ENCODE data around the gene PODXL2. TPM values are rescaled to one million over a fixed set of nuclear protein-coding genes. Genes with fewer than 3 reads are reported as not detected.

Gene PODXL2
- total RNA-seq, 1 experiment from 2014 or later: 26.6 TPM

DNA sequence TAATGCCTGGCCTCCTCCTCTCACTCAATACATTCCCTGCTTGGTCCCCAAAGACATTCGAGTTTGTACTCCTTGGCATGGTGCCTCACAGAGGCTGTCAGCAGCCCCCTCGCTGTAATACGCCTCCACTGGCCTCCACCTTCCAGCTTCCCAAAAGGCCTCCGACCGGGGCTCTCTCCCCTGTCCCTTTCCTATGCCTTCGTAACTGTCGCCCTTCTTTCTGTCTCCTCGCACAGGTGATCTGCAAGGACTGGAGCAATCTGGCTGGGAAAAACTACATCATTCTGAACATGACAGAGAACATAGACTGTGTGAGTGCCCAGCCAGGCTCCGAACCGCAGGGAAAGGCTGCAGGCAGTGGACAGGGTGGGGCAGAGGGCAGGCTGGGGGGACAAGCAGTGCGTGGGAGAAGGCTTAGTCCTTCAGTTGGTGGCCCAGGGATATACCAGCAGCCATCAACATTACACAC, 33.0 kb downstream of the PODXL2 start:
- Histone ChIP-seq H3K27me3 (replicated peaks; ENCODE audit: insufficient read depth, low read depth, low read length, poor library complexity) (no peaks in the 10 kb centered on the region), H3K4me3 (ENCODE audit: low read depth, low read length, poor library complexity, severe bottlenecking) (no peak overlapping the region), H3K9me3 (ENCODE audit: low read depth, low read length, poor library complexity, severe bottlenecking) (no peaks in the 10 kb centered on the region), H3K4me1 (ENCODE audit: insufficient read depth, low read length, poor library complexity, severe bottlenecking) (no peaks in the 10 kb centered on the region), H3K36me3 (ENCODE audit: insufficient read depth, low read length, poor library complexity, severe bottlenecking) (no peaks in the 10 kb centered on the region), H3K27ac (ENCODE audit: low read depth, low read length, poor library complexity, severe bottlenecking) (no peak overlapping the region)
- TF ChIP-seq EZH2 (IDR thresholded peaks at IDR 0.05; ENCODE audit: borderline replicate concordance, low read depth, low read length, poor library complexity, severe bottlenecking): no peak
- TF ChIP-seq, protein P1, sequence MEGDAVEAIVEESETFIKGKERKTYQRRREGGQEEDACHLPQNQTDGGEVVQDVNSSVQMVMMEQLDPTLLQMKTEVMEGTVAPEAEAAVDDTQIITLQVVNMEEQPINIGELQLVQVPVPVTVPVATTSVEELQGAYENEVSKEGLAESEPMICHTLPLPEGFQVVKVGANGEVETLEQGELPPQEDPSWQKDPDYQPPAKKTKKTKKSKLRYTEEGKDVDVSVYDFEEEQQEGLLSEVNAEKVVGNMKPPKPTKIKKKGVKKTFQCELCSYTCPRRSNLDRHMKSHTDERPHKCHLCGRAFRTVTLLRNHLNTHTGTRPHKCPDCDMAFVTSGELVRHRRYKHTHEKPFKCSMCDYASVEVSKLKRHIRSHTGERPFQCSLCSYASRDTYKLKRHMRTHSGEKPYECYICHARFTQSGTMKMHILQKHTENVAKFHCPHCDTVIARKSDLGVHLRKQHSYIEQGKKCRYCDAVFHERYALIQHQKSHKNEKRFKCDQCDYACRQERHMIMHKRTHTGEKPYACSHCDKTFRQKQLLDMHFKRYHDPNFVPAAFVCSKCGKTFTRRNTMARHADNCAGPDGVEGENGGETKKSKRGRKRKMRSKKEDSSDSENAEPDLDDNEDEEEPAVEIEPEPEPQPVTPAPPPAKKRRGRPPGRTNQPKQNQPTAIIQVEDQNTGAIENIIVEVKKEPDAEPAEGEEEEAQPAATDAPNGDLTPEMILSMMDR (conservative IDR thresholded peaks at IDR 0.05; ENCODE audit: low read depth, low read length): no peak
- no peak for DNase-seq (ENCODE audit: low spot score)
- intact Hi-C loops (cut with micrococcal nuclease; ENCODE audit: unreplicated experiment): no loop called here
- POLR2A ChIA-PET (ENCODE audit: low non-redundant PET): no interaction called here
- CTCF ChIA-PET: no interaction called here
- BruUV-seq (replicated peaks): no TSS peak

DNA sequence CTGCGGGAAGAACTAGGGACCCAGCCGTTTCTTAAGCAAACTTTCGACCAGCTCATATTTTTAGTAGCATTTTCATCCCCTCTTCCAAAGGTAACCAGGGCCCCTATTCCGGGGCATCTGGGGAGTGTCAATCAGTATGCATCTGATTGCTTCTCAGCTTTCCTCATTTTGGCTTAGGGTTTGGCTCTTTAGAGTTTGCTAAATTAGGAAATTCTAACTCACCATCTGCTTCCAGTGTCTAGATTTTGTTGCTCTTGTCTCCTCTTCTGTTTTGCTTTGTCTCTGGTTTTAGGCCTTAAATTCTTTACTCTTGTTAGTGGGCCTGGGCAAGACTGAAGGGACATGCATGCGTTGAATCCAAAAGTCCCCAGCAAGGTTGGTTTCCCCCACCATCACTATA, 34.2 kb downstream of the PODXL2 start:
- no peak overlapping the region for H3K4me3 ChIP-seq (ENCODE audit: low read depth, low read length, poor library complexity, severe bottlenecking)
- no TSS peak for BruUV-seq (replicated peaks)
- no peaks in the 10 kb centered on the region for H3K27me3 ChIP-seq (replicated peaks; ENCODE audit: insufficient read depth, low read depth, low read length, poor library complexity)
- TF ChIP-seq EZH2 (IDR thresholded peaks at IDR 0.05; ENCODE audit: borderline replicate concordance, low read depth, low read length, poor library complexity, severe bottlenecking): no peak
- TF ChIP-seq, protein P1 (conservative IDR thresholded peaks at IDR 0.05; ENCODE audit: low read depth, low read length): no peak
- CTCF ChIA-PET: no interaction called here
- intact Hi-C loops (cut with micrococcal nuclease; ENCODE audit: unreplicated experiment): no loop called here
- POLR2A ChIA-PET (ENCODE audit: low non-redundant PET): no interaction called here
- no peaks in the 10 kb centered on the region for H3K9me3 ChIP-seq (ENCODE audit: low read depth, low read length, poor library complexity, severe bottlenecking)
- DNase-seq (ENCODE audit: low spot score): no peak
- no peaks in the 10 kb centered on the region for H3K4me1 ChIP-seq (ENCODE audit: insufficient read depth, low read length, poor library complexity, severe bottlenecking)
- no peaks in the 10 kb centered on the region for H3K36me3 ChIP-seq (ENCODE audit: insufficient read depth, low read length, poor library complexity, severe bottlenecking)
- H3K27ac ChIP-seq (ENCODE audit: low read depth, low read length, poor library complexity, severe bottlenecking): no peak overlapping the region

DNA sequence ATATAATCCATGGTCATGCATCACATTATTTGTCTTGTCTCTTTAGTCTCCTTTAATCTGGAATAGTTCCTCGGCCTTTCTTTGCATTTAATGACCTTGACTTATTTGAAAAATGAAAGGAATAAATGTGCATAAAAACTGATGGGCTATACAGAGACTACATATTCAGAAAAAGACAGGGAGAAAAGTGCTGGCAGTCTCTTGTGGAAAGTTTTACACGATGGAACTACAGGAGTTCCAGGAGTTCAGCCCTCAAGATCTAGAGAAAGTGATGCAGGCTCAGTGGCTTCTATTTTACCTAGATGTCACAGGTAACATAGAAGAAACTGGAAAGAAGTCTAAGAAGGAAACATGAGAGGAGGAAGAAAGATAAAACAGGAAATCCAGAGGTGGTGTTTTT, 36.2 kb downstream of the PODXL2 start:
- CTCF ChIA-PET: no interaction called here

More for the DNA sequence above, 36.2 kb downstream of the PODXL2 start:
- no TSS peak for BruUV-seq (replicated peaks)
- DNase-seq (ENCODE audit: low spot score): no peak
- no peak for TF ChIP-seq EZH2 (IDR thresholded peaks at IDR 0.05; ENCODE audit: borderline replicate concordance, low read depth, low read length, poor library complexity, severe bottlenecking)
- TF ChIP-seq, protein P1 (conservative IDR thresholded peaks at IDR 0.05; ENCODE audit: low read depth, low read length): no peak
- Histone ChIP-seq H3K27me3 (replicated peaks; ENCODE audit: insufficient read depth, low read depth, low read length, poor library complexity) (no peaks in the 10 kb centered on the region), H3K4me1 (ENCODE audit: insufficient read depth, low read length, poor library complexity, severe bottlenecking) (no peaks in the 10 kb centered on the region), H3K4me3 (ENCODE audit: low read depth, low read length, poor library complexity, severe bottlenecking) (no peak overlapping the region), H3K9me3 (ENCODE audit: low read depth, low read length, poor library complexity, severe bottlenecking) (no peaks in the 10 kb centered on the region), H3K36me3 (ENCODE audit: insufficient read depth, low read length, poor library complexity, severe bottlenecking) (no peaks in the 10 kb centered on the region), H3K27ac (ENCODE audit: low read depth, low read length, poor library complexity, severe bottlenecking) (no peak overlapping the region)
- POLR2A ChIA-PET (ENCODE audit: low non-redundant PET): no interaction called here
- intact Hi-C loops (cut with micrococcal nuclease; ENCODE audit: unreplicated experiment): no loop called here

Measured in A673 (cell line).